ENCODE data around the gene BTG2. TPM values are rescaled to one million over a fixed set of nuclear protein-coding genes. Genes with fewer than 3 reads are reported as not detected.

The BTG2 gene
- total RNA-seq, 1 donor, result 14.5 TPM

DNA sequence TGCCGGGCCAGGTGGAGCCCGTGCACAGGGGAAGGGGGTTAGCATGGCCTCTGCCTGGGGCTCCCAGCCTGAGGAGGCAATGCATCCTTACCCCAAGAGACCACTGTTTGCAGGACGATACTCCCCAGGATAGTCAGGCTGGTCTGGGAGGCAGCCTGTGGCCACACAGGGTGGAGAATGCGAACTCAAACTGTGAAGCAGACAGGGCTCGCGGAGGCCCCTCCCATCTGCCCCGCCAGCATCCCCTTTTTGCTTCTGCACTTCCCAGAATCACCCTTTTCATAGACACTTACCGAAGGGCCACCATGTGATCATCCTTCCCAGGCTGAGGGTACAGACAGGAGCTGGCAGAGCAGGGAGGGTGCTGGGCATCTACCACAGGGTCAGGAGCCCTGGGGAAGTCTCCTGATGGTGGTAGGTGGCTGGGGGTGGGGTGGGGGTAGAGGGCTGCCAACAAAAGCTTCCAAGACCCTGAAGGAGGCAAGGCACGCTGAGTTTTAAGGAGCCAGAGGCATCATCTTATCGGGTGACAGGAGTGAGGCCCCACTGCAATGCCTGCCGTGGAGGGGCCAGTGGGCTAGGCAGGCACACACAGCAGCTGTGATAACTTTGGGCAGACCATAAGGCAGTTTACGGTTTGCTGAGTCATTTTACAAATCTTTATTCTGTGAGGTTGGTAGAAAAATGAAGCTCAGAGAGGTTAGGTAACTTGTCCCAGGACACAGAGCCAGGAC, 31.3 kb upstream of the BTG2 start:
- Histone ChIP-seq H3K79me2 (ENCODE audit: insufficient read depth, low read length) (no peaks in the 10 kb centered on the region), H2AFZ (ENCODE audit: low read length) (no peak overlapping the region), H4K20me1 (ENCODE audit: insufficient read depth, low read length) (no peaks in the 10 kb centered on the region), H3K27me3 (ENCODE audit: insufficient read depth, low read length) (no peaks in the 10 kb centered on the region), H3K4me1 (ENCODE audit: insufficient read depth, low read length) (peaks cover 28% of the 10 kb centered on the region), H3K4me2 (ENCODE audit: insufficient read depth, low read length) (no peak overlapping the region), H3K27ac (ENCODE audit: low read depth, low read length) (no peak overlapping the region), H3K36me3 (ENCODE audit: insufficient read depth, low read length) (no peaks in the 10 kb centered on the region), H3K4me3 (ENCODE audit: insufficient read depth, low read length) (no peak overlapping the region), H3K9me3 (ENCODE audit: low read depth, low read length) (no peaks in the 10 kb centered on the region)
- TF ChIP-seq, protein P1, sequence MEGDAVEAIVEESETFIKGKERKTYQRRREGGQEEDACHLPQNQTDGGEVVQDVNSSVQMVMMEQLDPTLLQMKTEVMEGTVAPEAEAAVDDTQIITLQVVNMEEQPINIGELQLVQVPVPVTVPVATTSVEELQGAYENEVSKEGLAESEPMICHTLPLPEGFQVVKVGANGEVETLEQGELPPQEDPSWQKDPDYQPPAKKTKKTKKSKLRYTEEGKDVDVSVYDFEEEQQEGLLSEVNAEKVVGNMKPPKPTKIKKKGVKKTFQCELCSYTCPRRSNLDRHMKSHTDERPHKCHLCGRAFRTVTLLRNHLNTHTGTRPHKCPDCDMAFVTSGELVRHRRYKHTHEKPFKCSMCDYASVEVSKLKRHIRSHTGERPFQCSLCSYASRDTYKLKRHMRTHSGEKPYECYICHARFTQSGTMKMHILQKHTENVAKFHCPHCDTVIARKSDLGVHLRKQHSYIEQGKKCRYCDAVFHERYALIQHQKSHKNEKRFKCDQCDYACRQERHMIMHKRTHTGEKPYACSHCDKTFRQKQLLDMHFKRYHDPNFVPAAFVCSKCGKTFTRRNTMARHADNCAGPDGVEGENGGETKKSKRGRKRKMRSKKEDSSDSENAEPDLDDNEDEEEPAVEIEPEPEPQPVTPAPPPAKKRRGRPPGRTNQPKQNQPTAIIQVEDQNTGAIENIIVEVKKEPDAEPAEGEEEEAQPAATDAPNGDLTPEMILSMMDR (IDR thresholded peaks at IDR 0.05; ENCODE audit: extremely low read depth, low read depth, low read length), result no peak
- DNase-seq (ENCODE audit: insufficient read length, low spot score, missing footprints), result no peak

- peaks cover 28% of the 10 kb centered on the region for H3K4me1 ChIP-seq (ENCODE audit: insufficient read depth, low read length)
- no peaks in the 10 kb centered on the region for H4K20me1 ChIP-seq (ENCODE audit: insufficient read depth, low read length)
- H3K27me3 ChIP-seq (ENCODE audit: insufficient read depth, low read length), result no peaks in the 10 kb centered on the region
- H3K4me2 ChIP-seq (ENCODE audit: insufficient read depth, low read length), result no peak overlapping the region
- no peak overlapping the region for H3K27ac ChIP-seq (ENCODE audit: low read depth, low read length)
- no peaks in the 10 kb centered on the region for H3K79me2 ChIP-seq (ENCODE audit: insufficient read depth, low read length)
- DNase-seq (ENCODE audit: insufficient read length, low spot score, missing footprints), result no peak
- H3K36me3 ChIP-seq (ENCODE audit: insufficient read depth, low read length), result no peaks in the 10 kb centered on the region
- H3K9me3 ChIP-seq (ENCODE audit: low read depth, low read length), result no peaks in the 10 kb centered on the region
- no peak overlapping the region for H3K4me3 ChIP-seq (ENCODE audit: insufficient read depth, low read length)
- TF ChIP-seq, protein P1 (IDR thresholded peaks at IDR 0.05; ENCODE audit: extremely low read depth, low read depth, low read length), result no peak
- no peak overlapping the region for H2AFZ ChIP-seq (ENCODE audit: low read length)
These were observed 30.5 kb upstream of the BTG2 start for GRCh38 chr1:203274603-203275381.

DNA sequence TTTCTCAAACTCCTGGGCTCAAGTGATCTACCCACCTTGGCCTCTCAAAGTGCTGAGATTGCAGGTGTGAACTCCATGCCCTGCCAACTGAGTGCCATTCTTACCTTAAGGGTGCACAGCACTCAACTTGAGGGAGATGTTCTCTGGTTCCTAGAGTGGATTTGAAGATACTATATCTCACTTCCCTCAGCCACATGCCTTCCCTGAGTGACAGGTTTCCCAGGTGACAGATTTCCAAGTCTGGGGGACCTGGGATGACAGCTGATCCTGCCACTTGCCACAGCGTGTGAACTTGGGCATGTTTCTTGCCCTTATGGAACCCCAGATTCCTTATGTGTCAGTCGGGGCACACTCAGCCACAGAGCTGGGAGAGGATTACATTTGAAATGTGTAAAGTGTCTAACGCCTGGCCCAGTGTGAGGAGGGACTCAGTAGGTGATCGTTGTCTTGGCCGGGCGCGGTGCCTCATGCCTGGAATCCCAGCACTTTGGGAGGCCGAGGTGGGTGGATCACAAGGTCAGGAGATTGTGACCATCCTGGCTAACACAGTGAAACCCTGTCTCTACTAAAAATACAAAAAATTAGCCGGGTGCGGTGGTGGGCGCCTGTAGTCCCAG, 29.6 kb upstream of the BTG2 start:
- Histone ChIP-seq H3K4me2 (ENCODE audit: insufficient read depth, low read length) (no peak overlapping the region), H3K4me1 (ENCODE audit: insufficient read depth, low read length) (peaks cover 28% of the 10 kb centered on the region), H3K4me3 (ENCODE audit: insufficient read depth, low read length) (no peak overlapping the region), H4K20me1 (ENCODE audit: insufficient read depth, low read length) (no peaks in the 10 kb centered on the region), H3K27me3 (ENCODE audit: insufficient read depth, low read length) (no peaks in the 10 kb centered on the region), H3K27ac (ENCODE audit: low read depth, low read length) (no peak overlapping the region), H3K36me3 (ENCODE audit: insufficient read depth, low read length) (no peaks in the 10 kb centered on the region), H3K9me3 (ENCODE audit: low read depth, low read length) (no peaks in the 10 kb centered on the region), H3K79me2 (ENCODE audit: insufficient read depth, low read length) (no peaks in the 10 kb centered on the region), H2AFZ (ENCODE audit: low read length) (no peak overlapping the region)
- no peak for DNase-seq (ENCODE audit: insufficient read length, low spot score, missing footprints)
- TF ChIP-seq, protein P1 (IDR thresholded peaks at IDR 0.05; ENCODE audit: extremely low read depth, low read depth, low read length), result no peak

- Histone ChIP-seq H3K27me3 (ENCODE audit: insufficient read depth, low read length) (no peaks in the 10 kb centered on the region), H3K9me3 (ENCODE audit: low read depth, low read length) (no peaks in the 10 kb centered on the region), H3K79me2 (ENCODE audit: insufficient read depth, low read length) (no peaks in the 10 kb centered on the region), H3K4me3 (ENCODE audit: insufficient read depth, low read length) (no peak overlapping the region), H4K20me1 (ENCODE audit: insufficient read depth, low read length) (no peaks in the 10 kb centered on the region), H3K27ac (ENCODE audit: low read depth, low read length) (no peak overlapping the region), H2AFZ (ENCODE audit: low read length) (no peak overlapping the region), H3K36me3 (ENCODE audit: insufficient read depth, low read length) (no peaks in the 10 kb centered on the region), H3K4me1 (ENCODE audit: insufficient read depth, low read length) (peaks cover 23% of the 10 kb centered on the region), H3K4me2 (ENCODE audit: insufficient read depth, low read length) (no peak overlapping the region)
- DNase-seq (ENCODE audit: insufficient read length, low spot score, missing footprints), result no peak
- TF ChIP-seq, protein P1 (IDR thresholded peaks at IDR 0.05; ENCODE audit: extremely low read depth, low read depth, low read length), result no peak
These were observed 28.9 kb upstream of the BTG2 start for GRCh38 chr1:203276408-203276807.

All from osteoblast (primary cell).